ENCODE data around the gene DONSON. TPM values are rescaled to one million over a fixed set of nuclear protein-coding genes. Genes with fewer than 3 reads are reported as not detected.

DONSON gene
- total RNA-seq, 1 experiment from 2014 or later, result 35.3 TPM

DNA sequence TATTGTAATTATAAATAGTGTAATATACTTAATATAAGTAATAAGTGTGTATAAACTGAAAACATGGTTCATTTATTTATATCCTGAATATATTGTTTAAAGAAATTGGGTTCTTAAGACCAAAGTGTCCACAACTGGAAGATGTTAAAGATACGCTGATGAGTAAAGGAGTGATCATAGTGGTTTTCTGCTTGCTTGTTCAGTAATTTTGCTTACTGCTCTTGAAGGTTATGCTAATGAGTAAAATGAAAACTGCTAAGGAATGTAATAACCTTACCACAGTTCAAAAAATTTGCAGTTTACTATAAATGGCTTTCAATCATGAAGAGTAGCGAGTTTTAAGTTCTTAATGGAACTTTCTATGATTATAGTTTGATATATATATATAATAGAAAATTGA, 22.0 kb downstream of the DONSON start:
- H3K9me3 Mint-ChIP-seq, result no peaks in the 10 kb centered on the region
- H4K20me1 ChIP-seq (ENCODE audit: control insufficient read depth, insufficient read depth, insufficient read length), result no peaks in the 10 kb centered on the region
- H3K36me3 Mint-ChIP-seq (ENCODE audit: insufficient read depth in 1 of 3, low read depth in 3 of 3), result peaks cover 18 to 52% (median 51%) of the 10 kb centered on the region in 3 experiments; a peak in 6 of 7 replicates
- H4K91ac ChIP-seq (ENCODE audit: insufficient read length, low read depth, low read length), result no peak overlapping the region
- H3T11ph ChIP-seq (ENCODE audit: low read length), result no peak overlapping the region
- H2BK5ac ChIP-seq (ENCODE audit: insufficient read length, low read length), result no peak overlapping the region
- no peak overlapping the region for H2AK5ac ChIP-seq (ENCODE audit: insufficient read length, low read length)
- H3K4me1 Mint-ChIP-seq, result peaks cover under 1% of the 10 kb centered on the region in 2 experiments
- H3K9ac ChIP-seq (ENCODE audit: extremely low read depth, insufficient read length, low read length), result no peak overlapping the region
- no peak overlapping the region for H4K5ac ChIP-seq (ENCODE audit: insufficient read length, low read depth, low read length)
- WGBS (ENCODE audit: extremely low coverage, insufficient read length, low lambda C conversion rate), result no CpG with 5 or more reads among the region's 2 CpGs
- TF ChIP-seq, protein P1, sequence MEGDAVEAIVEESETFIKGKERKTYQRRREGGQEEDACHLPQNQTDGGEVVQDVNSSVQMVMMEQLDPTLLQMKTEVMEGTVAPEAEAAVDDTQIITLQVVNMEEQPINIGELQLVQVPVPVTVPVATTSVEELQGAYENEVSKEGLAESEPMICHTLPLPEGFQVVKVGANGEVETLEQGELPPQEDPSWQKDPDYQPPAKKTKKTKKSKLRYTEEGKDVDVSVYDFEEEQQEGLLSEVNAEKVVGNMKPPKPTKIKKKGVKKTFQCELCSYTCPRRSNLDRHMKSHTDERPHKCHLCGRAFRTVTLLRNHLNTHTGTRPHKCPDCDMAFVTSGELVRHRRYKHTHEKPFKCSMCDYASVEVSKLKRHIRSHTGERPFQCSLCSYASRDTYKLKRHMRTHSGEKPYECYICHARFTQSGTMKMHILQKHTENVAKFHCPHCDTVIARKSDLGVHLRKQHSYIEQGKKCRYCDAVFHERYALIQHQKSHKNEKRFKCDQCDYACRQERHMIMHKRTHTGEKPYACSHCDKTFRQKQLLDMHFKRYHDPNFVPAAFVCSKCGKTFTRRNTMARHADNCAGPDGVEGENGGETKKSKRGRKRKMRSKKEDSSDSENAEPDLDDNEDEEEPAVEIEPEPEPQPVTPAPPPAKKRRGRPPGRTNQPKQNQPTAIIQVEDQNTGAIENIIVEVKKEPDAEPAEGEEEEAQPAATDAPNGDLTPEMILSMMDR (conservative IDR thresholded peaks at IDR 0.05), result no peak
- H3K23ac ChIP-seq (ENCODE audit: insufficient read length, low read depth, low read length), result no peak overlapping the region
- no peak overlapping the region for H3K4me3 Mint-ChIP-seq
- no peak overlapping the region for H2BK20ac ChIP-seq (ENCODE audit: low read depth, low read length, poor library complexity, severe bottlenecking)
- no peaks in the 10 kb centered on the region for H3K23me2 ChIP-seq (ENCODE audit: insufficient read length, low read depth, low read length, poor library complexity, severe bottlenecking)
- H4K8ac ChIP-seq (replicated peaks; ENCODE audit: insufficient read length, low read depth, low read length), result no peak overlapping the region
- no peaks in the 10 kb centered on the region for H3K9me3 ChIP-seq (ENCODE audit: control insufficient read depth, low read depth, low read length)
- H3K56ac ChIP-seq (ENCODE audit: insufficient read length, low read depth, low read length), result no peak overlapping the region
- H2AFZ ChIP-seq (ENCODE audit: low read length), result no peak overlapping the region
- H3K4me1 ChIP-seq (ENCODE audit: insufficient read depth, low read length), result no peaks in the 10 kb centered on the region
- no peaks in the 10 kb centered on the region for H3K79me1 ChIP-seq (ENCODE audit: insufficient read depth, low read depth, low read length, poor library complexity, severe bottlenecking)
- no peak overlapping the region for H3K14ac ChIP-seq (ENCODE audit: insufficient read depth, low read length)
- no peaks in the 10 kb centered on the region for H3K79me2 ChIP-seq (ENCODE audit: insufficient read depth, low read length)
- no peak overlapping the region for H3K27ac Mint-ChIP-seq
- no peak overlapping the region for H2BK15ac ChIP-seq (ENCODE audit: low read depth, low read length)
- H3K27me3 Mint-ChIP-seq (ENCODE audit: low read depth), result no peaks in the 10 kb centered on the region
- no peak overlapping the region for H3K4me2 ChIP-seq (ENCODE audit: insufficient read depth, insufficient read length, low read length)
- no peak overlapping the region for H3K27ac ChIP-seq (ENCODE audit: insufficient read length, low read depth, low read length)
- H2BK12ac ChIP-seq (ENCODE audit: insufficient read length, low read depth, low read length), result no peak overlapping the region
- no peak overlapping the region for H2BK120ac ChIP-seq (ENCODE audit: low read depth, low read length, poor library complexity, severe bottlenecking)
- H3K18ac ChIP-seq (ENCODE audit: insufficient read length, low read depth, low read length), result no peak overlapping the region
- no peak for DNase-seq
- H3K27me3 ChIP-seq (ENCODE audit: insufficient read depth, low read length), result no peaks in the 10 kb centered on the region
- no peak overlapping the region for H3K4ac ChIP-seq (ENCODE audit: low read depth, low read length)

All from H9 (cell line).